K562 (cell line): Measurements from ENCODE around the gene SOX6. TPM values are rescaled to one million over a fixed set of nuclear protein-coding genes. Genes with fewer than 3 reads are reported as not detected.
A peak's percentile ranks its signal among the peaks of the same experiment; 100 is the strongest.

Experiments used
- ATAC-seq: fragments of 200-7000 bp; cut with Tn5 transposase; 3 replicates; pipeline ENCODE4 v1.9.1; 2020; ENCODE audit warnings: moderate library complexity
- BruUV-seq: library from RNA; stranded (reverse); fragments of 400-500 nt; replicated peaks from 2 replicates; lab custom pipeline; 2021; lab: Mats Ljungman, UMichigan
- CTCF ChIA-PET: fragments of 300-600 bp; formaldehyde crosslinking; extraction: SDS; loops from one replicate; lab custom pipeline; 2021; ENCODE audit warnings: low intra/inter-chr PET ratio; lab: Yijun Ruan, JAX
- POLR2A ChIA-PET: fragments of 300-600, 350-650 bp; sonication (Branson Sonifier 250); formaldehyde crosslinking; extraction: SDS; loops from one replicate; lab custom pipeline; 2021; ENCODE audit warnings: antibody characterized with exemption, inconsistent platforms; lab: Yijun Ruan, JAX
- DNase-seq, 4 experiments: peaks; one replicate each; pipeline versions ENCODE4 v3.0.0 to v3.0.0-alpha.2; 2011 to 2018; ENCODE audit warnings: low spot score in 3 of 4, mixed read lengths in 3 of 4; ENCODE audit errors: extremely low read depth in 1 of 4
- FAIRE-seq: peaks from 2 replicates; lab custom pipeline; 2011; peaks lifted over from hg19 to GRCh38; lab: Jason Lieb, UNC
- H2AFZ ChIP-seq: 2 replicates; pipeline ENCODE4 v1.6.0; 2011; ENCODE audit warnings: low read depth, low read length, control low read depth, inconsistent platforms
- H3K27ac ChIP-seq: fragments of 200-600 bp; 3 replicates; pipeline ENCODE4 v1.8.0; 2011; ENCODE audit warnings: low read depth, mild to moderate bottlenecking, control low read depth, inconsistent platforms, low read length, moderate library complexity, mixed read lengths; ENCODE audit errors: extremely low read depth
- H3K27me3 ChIP-seq, 2 experiments: fragments of 300-600 bp in 1 of 2; 2 replicates in 1 of 2; 3 replicates in 1 of 2; pipeline versions ENCODE4 v1.6.0 to v1.8.0; 2011; ENCODE audit warnings: inconsistent platforms in 2 of 2, low read length in 2 of 2, mild to moderate bottlenecking in 1 of 2, mixed read lengths in 1 of 2, moderate library complexity in 1 of 2; ENCODE audit not compliant: control insufficient read depth in 2 of 2, insufficient read depth in 2 of 2
- H3K36me3 ChIP-seq: fragments of 300-600 bp; 3 replicates; pipeline ENCODE4 v1.8.0; 2011; ENCODE audit warnings: mild to moderate bottlenecking, low read length, inconsistent platforms; ENCODE audit not compliant: control insufficient read depth, insufficient read depth
- H3K4me1 ChIP-seq, 2 experiments: fragments of 200-600 bp in 1 of 2; replicated peaks in 1 of 2; 2 replicates in 1 of 2; 3 replicates in 1 of 2; pipeline versions ENCODE4 v1.5.1 to v1.8.0; 2011; ENCODE audit warnings: inconsistent platforms in 2 of 2, low read length in 2 of 2, mild to moderate bottlenecking in 1 of 2, mixed read lengths in 1 of 2, moderate library complexity in 1 of 2; ENCODE audit not compliant: control insufficient read depth in 2 of 2, insufficient read depth in 2 of 2
- H3K4me2 ChIP-seq: 2 replicates; pipeline ENCODE4 v1.6.1; 2011; ENCODE audit warnings: low read length, control low read depth, inconsistent platforms, mixed read lengths; ENCODE audit not compliant: insufficient read depth
- H3K4me3 ChIP-seq: fragments of 200-600 bp; sonication (generic), shearing (Covaris generic); 2 replicates; pipeline ENCODE4 v1.5.1; 2016; ENCODE audit warnings: control low read depth, inconsistent platforms
- H3K79me2 ChIP-seq: fragments of 200-600 bp; 3 replicates; pipeline ENCODE4 v1.8.0; 2011; ENCODE audit warnings: low read length, inconsistent platforms; ENCODE audit not compliant: control insufficient read depth, insufficient read depth
- H3K9ac ChIP-seq, 2 experiments: 2 replicates each; pipeline versions ENCODE4 v1.6.0 to v1.6.1; 2011; ENCODE audit warnings: low read depth in 2 of 2, low read length in 2 of 2, control low read depth in 1 of 2, inconsistent platforms in 1 of 2, mild to moderate bottlenecking in 1 of 2, mixed read lengths in 1 of 2; ENCODE audit not compliant: insufficient read depth in 1 of 2
- H3K9me1 ChIP-seq: one replicate; pipeline ENCODE4 v1.6.0; 2011; ENCODE audit warnings: inconsistent platforms, mild to moderate bottlenecking, low read length, moderate library complexity; ENCODE audit not compliant: control insufficient read depth, insufficient read depth
- H3K9me3 ChIP-seq: replicated peaks from 2 replicates; pipeline ENCODE4 v1.5.1; 2011; ENCODE audit warnings: low read depth, low read length, inconsistent platforms; ENCODE audit not compliant: control insufficient read depth, insufficient read depth
- H4K20me1 ChIP-seq: replicated peaks from 2 replicates; pipeline ENCODE4 v1.6.1; 2011; ENCODE audit warnings: low read length, inconsistent platforms, mixed read lengths; ENCODE audit not compliant: control insufficient read depth, insufficient read depth
- COPS2 ChIP-seq: fragments of 450-650 bp; conservative IDR thresholded peaks from 2 replicates; pipeline ENCODE4 v1.6.1; 2016; ENCODE audit warnings: mild to moderate bottlenecking, moderate library complexity
- MGA ChIP-seq: fragments of 450-650 bp; IDR thresholded peaks from 2 replicates; pipeline ENCODE4 v1.6.1; 2016; ENCODE audit warnings: mild to moderate bottlenecking, moderate library complexity
- PHB2 ChIP-seq: fragments of 450-650 bp; IDR thresholded peaks from 2 replicates; pipeline ENCODE4 v1.6.1; 2017; ENCODE audit warnings: low read depth
- RAD21 ChIP-seq, 2 experiments: fragments of 250-450 bp in 1 of 2; fragments of 450-650 bp in 1 of 2; sonication (Bioruptor Pico) in 1 of 2; formaldehyde crosslinking in 1 of 2; IDR thresholded peaks in 1 of 2; conservative IDR thresholded peaks in 1 of 2; 2 replicates each; pipeline versions ENCODE4 v1.4.0 to v1.8.0; 2020 to 2022; ENCODE audit warnings: mild to moderate bottlenecking in 2 of 2, moderate library complexity in 1 of 2
- RBBP5 ChIP-seq: fragments of 200-600 bp; sonication (generic); IDR thresholded peaks from 2 replicates; pipeline ENCODE4 v1.6.1; 2012; ENCODE audit warnings: borderline replicate concordance, mild to moderate bottlenecking, low read length, control low read depth, inconsistent platforms; ENCODE audit not compliant: insufficient read depth, poor library complexity, severe bottlenecking
- RUNX1 ChIP-seq: sonication (generic); IDR thresholded peaks from 2 replicates; pipeline ENCODE4 v1.6.1; 2016; ENCODE audit warnings: antibody characterized with exemption, low read depth
- ZNF140 ChIP-seq: fragments of 250-450 bp; sonication (Bioruptor Pico); IDR thresholded peaks from 2 replicates; pipeline ENCODE4 v1.8.0; 2021; ENCODE audit warnings: moderate library complexity, mild to moderate bottlenecking, inconsistent platforms
- WGBS: fragments of 100-300 bp; shearing (Covaris generic); methylation state at CpG from one replicate; pipeline ENCODE4 v1.1.6; 2016; ENCODE audit warnings: low coverage, mixed read lengths; ENCODE audit not compliant: insufficient coverage; ENCODE audit errors: missing lambda C conversion rate; 5-methylcytosine and 5-hydroxymethylcytosine counted together
- in situ Hi-C: fragments of 300-500 bp; cut with MboI; formaldehyde crosslinking; loops from 4 replicates; pipeline ENCODE4 v1.15.0; 2018; ENCODE audit warnings: inconsistent platforms, mixed read lengths
- intact Hi-C: fragments of 100-400 bp; cut with micrococcal nuclease; formaldehyde crosslinking; loops from 2 replicates; pipeline ENCODE4 v1.14.2; 2022
- polyA plus RNA-seq, 8 experiments: library from polyadenylated mRNA; depleted of rRNA in 4 of 8; stranded (reverse) in 5 of 8; unstranded in 3 of 8; fragments of >200 nt; fragmentation: Nextera tagmentation in 2 of 8; fragmentation: Illumina TruSeq in 1 of 8; extraction: Ambion mirVana in 2 of 8; extraction: Trizol in 1 of 8; gene quantifications; 2 replicates each; pipeline versions ENCODE4 v1.2.1 to v1.2.3, GENCODE V29; 2011 to 2014; ENCODE audit warnings: inconsistent platforms in 1 of 8, missing spikeins in 1 of 8
- total RNA-seq, 7 experiments: library from RNA; depleted of rRNA in 6 of 7; stranded (reverse); fragments of >200 nt in 6 of 7; fragmentation: Illumina TruSeq in 2 of 7; extraction: Trizol in 2 of 7; gene quantifications; 2 replicates each; pipeline versions ENCODE4 v1.2.1 to v1.2.3, GENCODE V29; 2011 to 2021; ENCODE audit warnings: low replicate concordance in 1 of 7
- TF ChIP-seq, protein P1 (sequence below): fragments of 450-650 bp; formaldehyde crosslinking; IDR thresholded peaks from 2 replicates; pipeline ENCODE4 v1.4.0; 2022; ENCODE audit warnings: missing genetic modification characterization

SOX6 gene
- total and polyA plus RNA-seq, 9 of the 15 experiments (the other 6 are each of a cell fraction or from before 2014, with no cell fraction given) = 0.89 to 8.7 (median 5.7) TPM

GRCh38 chr11:15967966-15968365, 388.4 kb downstream of the SOX6 start:
- in situ Hi-C loops = no loop called here
- Histone ChIP-seq H3K36me3 (no peaks in the 10 kb centered on the region), H3K79me2 (no peaks in the 10 kb centered on the region), H3K4me1 (peaks cover 18 to 39% of the 10 kb centered on the region in 2 experiments), H3K9ac (peak overlapping the region in 1 of 2 experiments; percentile 79; a peak in 2 of 4 replicates), H3K27me3 (no peaks in the 10 kb centered on the region), H4K20me1 (no peaks in the 10 kb centered on the region), H2AFZ (peak overlapping the region; percentile 98), H3K9me1 (no peaks in the 10 kb centered on the region), H3K4me3 (no peak overlapping the region), H3K4me2 (peak overlapping the region; percentile 83; the same call in 1 of the 2 replicates), H3K27ac (peak overlapping the region; percentile 93), H3K9me3 (no peaks in the 10 kb centered on the region)
- WGBS = 58% methylated on average over 2 of the region's 2 CpGs
- CTCF ChIA-PET = no interaction called here
- DNase-seq (no peak), ATAC-seq (no peak), FAIRE-seq (no peak)
- intact Hi-C loops = loop anchor here (10.0 kb wide), 2 partner anchors 317 to 387 kb away; partner anchors contain the start of gene SOX6
- POLR2A ChIA-PET = interaction anchor here (0.9 to 1.9 kb wide), 5 partner anchors 9 to 132 kb away, joined by 4 to 6 read pairs (median 6); no protein-coding TSS in a partner anchor
- BruUV-seq = no TSS peak
- TF ChIP-seq RAD21 (CRISPR knock-in tag; conservative IDR thresholded peaks at IDR 0.05 in 1 of 2, IDR thresholded peaks at IDR 0.05 in 1 of 2) (no peak), RUNX1 (no peak), ZNF140 (CRISPR knock-in tag) (no peak), PHB2 (no peak), COPS2 (no peak), RBBP5 (no peak), MGA (0 out of 2 replicates have a peak, but pooled peaks have one; percentile 3)
- TF ChIP-seq, protein P1, sequence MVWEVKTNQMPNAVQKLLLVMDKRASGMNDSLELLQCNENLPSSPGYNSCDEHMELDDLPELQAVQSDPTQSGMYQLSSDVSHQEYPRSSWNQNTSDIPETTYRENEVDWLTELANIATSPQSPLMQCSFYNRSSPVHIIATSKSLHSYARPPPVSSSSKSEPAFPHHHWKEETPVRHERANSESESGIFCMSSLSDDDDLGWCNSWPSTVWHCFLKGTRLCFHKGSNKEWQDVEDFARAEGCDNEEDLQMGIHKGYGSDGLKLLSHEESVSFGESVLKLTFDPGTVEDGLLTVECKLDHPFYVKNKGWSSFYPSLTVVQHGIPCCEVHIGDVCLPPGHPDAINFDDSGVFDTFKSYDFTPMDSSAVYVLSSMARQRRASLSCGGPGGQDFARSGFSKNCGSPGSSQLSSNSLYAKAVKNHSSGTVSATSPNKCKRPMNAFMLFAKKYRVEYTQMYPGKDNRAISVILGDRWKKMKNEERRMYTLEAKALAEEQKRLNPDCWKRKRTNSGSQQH (CRISPR knock-in tag) = no peak
